ENCODE measurements around the gene TMEM183A. TPM values are rescaled to one million over a fixed set of nuclear protein-coding genes. Genes with fewer than 3 reads are reported as not detected.

TMEM183A gene, protein sequence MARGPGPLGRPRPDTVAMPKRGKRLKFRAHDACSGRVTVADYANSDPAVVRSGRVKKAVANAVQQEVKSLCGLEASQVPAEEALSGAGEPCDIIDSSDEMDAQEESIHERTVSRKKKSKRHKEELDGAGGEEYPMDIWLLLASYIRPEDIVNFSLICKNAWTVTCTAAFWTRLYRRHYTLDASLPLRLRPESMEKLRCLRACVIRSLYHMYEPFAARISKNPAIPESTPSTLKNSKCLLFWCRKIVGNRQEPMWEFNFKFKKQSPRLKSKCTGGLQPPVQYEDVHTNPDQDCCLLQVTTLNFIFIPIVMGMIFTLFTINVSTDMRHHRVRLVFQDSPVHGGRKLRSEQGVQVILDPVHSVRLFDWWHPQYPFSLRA
- 10 to 100 TPM; 21.4 to 38.1 (median 31.0) TPM for total RNA-seq
- long read RNA-seq, partial matches to known transcripts = 2 of 5 reads
- long read RNA-seq, other reads (novel, unspliced or antisense) = 0 of 5 reads

DNA sequence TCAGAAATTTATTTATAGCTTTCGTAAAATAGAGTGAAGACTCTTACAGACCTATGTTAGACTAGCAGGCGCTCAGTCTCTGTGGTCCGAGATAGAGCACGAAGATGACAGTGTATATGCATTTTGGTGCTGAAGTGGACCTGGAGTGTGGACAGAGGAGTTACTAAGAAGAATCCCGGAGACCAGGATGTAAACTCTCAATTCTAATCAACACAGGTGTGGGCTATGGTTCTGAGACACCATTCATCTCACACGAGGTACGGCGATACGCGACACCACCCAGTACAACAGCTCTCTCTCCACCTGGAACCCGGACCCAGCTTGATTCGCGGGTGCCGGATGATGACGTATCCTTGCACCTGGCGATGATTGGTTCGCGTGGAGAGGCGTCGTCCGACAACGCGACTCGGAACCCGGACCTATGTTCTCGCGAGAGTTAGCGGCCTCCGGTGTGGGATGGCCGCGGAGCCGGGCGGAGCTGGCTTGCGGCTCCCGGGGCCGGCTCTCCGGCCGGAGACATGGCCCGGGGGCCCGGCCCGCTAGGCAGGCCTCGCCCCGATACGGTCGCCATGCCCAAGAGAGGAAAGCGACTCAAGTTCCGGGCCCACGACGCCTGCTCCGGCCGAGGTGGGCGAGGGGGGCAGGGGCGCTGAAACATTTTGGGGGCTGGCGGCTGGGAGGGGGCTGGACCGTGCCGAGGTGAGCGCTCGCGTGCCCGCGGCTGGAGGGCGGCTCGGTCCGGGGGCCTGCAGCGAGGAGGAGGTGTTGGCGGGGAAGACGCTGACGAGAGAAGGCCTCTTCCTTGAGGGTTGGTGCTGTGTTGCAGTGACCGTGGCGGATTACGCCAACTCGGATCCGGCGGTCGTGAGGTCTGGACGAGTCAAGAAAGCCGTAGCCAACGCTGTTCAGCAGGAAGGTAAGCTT, at the start of gene TMEM183A:
Gene TMEM183A (plus strand): TSS at position 427 of the 924 bp plus-strand sequence. CDS start 92 bp downstream, at position 519.
- ATAC-seq (peak; percentile 94 to 98 (median 97)), DNase-seq (peak; percentile 95 to 98 (median 97))
- peak; percentile 91 for TF ChIP-seq POLR2A (IDR thresholded peaks at IDR 0.05)
- TF ChIP-seq, protein P1, sequence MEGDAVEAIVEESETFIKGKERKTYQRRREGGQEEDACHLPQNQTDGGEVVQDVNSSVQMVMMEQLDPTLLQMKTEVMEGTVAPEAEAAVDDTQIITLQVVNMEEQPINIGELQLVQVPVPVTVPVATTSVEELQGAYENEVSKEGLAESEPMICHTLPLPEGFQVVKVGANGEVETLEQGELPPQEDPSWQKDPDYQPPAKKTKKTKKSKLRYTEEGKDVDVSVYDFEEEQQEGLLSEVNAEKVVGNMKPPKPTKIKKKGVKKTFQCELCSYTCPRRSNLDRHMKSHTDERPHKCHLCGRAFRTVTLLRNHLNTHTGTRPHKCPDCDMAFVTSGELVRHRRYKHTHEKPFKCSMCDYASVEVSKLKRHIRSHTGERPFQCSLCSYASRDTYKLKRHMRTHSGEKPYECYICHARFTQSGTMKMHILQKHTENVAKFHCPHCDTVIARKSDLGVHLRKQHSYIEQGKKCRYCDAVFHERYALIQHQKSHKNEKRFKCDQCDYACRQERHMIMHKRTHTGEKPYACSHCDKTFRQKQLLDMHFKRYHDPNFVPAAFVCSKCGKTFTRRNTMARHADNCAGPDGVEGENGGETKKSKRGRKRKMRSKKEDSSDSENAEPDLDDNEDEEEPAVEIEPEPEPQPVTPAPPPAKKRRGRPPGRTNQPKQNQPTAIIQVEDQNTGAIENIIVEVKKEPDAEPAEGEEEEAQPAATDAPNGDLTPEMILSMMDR (IDR thresholded peaks at IDR 0.05) = no peak
- H3K4me3 ChIP-seq = peak within 1 kb of the TSS; percentile 69 to 89 (median 82)
- H3K27me3 ChIP-seq = no peaks in the 10 kb centered on the region
- peaks cover 0 to 33% (median 3%) of the 10 kb centered on the region in 4 donors for H3K36me3 ChIP-seq
- H3K4me1 ChIP-seq = peaks cover 0 to 10% (median 5%) of the 10 kb centered on the region in 4 donors
- intact Hi-C loops (cut with DNase I) = no loop called here
- peak within 1 kb of the TSS; percentile 84 to 90 (median 88) for H3K27ac ChIP-seq
- under 1% methylated on average over 21 of the region's 78 CpGs for WGBS (ENCODE audit: insufficient coverage, low coverage, low lambda C conversion rate, missing lambda C conversion rate)
- no peaks in the 10 kb centered on the region for H3K9me3 ChIP-seq

DNA sequence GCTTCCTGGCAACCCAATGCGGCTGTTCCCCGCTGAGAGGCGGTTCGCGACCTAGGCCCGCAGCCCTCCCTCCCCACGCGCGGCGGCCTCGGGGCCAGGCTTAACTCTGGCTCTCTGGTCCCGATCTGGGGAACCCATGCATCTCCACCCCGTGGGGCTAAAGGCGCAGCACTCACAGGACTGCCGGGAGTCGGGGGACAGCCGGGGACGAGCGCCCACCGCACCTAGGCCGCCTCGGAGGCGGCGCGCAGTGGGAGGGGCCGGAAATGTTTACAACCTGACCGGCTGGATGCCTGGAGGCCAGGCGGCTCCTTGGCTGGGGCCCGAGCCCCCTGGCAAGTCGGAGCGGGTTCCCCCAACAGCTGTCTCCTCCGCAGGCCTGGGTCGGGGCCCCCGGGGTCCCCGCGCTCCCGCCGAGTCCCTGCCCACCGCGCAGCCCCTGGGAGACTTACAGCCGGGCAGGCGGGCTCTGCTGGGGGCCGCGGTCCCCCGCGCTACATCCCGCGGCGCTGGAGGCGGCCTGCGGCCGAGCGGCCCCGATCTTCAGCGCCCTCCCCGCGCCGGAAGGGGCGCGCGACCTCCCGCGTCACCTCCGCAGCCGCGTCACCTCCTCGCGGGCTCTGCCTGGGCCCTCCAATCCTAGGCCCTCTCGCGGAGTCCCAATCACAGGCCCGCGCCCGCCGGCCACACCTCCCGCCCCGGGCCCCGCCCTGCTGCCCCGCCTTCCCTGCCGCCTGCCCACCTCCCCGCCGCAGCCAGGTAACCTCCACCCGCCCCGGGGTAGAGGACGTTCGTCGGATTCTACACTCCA, 49.2 kb upstream of the TMEM183A start, which contains the start of gene ADIPOR1:
Gene ADIPOR1 (minus strand): TSS at position 580 of the 811 bp plus-strand sequence. CDS start 7,242 bp downstream, outside the sequence.
- Histone ChIP-seq H3K27ac (peak within 1 kb of the TSS; percentile 91 to 97 (median 95)), H3K4me1 (peaks cover 0 to 33% (median 14%) of the 10 kb centered on the region in 4 donors), H3K4me3 (peak within 1 kb of the TSS; percentile 80 to 100 (median 98)), H3K27me3 (no peaks in the 10 kb centered on the region), H3K9me3 (no peaks in the 10 kb centered on the region), H3K36me3 (peaks cover 0 to 13% (median 0%) of the 10 kb centered on the region in 4 donors)
- TF ChIP-seq, protein P1 (IDR thresholded peaks at IDR 0.05) = peak; percentile 11 to 50 (median 28)
- TF ChIP-seq POLR2A (IDR thresholded peaks at IDR 0.05) = peak; percentile 96
- ATAC-seq = peak; percentile 98 to 100 (median 98)
- WGBS (ENCODE audit: insufficient coverage, low coverage, low lambda C conversion rate, missing lambda C conversion rate) = 0% methylated on average over 9 of the region's 86 CpGs
- DNase-seq = peak; percentile 96 to 97 (median 96)
- intact Hi-C loops (cut with DNase I) = no loop called here

DNA sequence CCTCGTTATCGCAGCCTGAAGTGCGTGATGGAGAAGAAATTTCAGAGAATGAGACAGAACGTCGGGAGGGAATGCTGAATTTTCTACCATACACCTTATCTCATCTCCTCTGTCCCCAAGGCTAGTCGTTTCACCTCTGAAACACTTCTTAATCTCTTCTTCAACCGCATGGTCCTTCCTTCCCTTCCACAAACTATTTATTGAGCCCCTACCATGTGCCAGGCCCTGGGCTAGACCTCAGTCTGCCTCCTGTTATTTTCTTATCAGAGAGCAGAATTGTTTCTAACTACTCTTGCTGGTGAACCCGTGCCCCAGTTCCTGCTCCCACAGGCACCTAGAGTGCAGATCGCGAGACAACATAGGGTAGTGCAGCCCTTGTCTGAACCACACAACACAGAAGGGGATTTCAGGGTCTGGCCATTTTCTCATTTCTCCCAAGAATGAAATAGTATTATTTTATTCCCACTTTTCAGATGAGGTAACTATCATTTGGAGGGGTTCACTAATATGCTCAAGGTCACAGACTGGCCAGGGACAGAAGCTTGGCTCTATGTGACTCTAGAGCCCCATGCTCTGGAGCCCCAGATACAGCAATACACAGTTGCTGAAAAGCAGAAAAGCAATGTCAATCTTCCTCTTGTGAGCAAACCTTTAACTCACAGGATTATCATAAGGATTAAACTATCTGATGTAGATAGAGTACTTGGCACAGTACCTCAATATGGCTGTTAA, 48.5 kb upstream of the TMEM183A start:
- H3K4me1 ChIP-seq = peaks cover 0 to 27% (median 10%) of the 10 kb centered on the region in 4 donors
- no peaks in the 10 kb centered on the region for H3K9me3 ChIP-seq
- DNase-seq (no peak), ATAC-seq (peak in 2 of 4 donors; percentile 2 to 32)
- peak overlapping the region; percentile 80 to 100 (median 98) for H3K4me3 ChIP-seq
- H3K27ac ChIP-seq = peak overlapping the region in 1 of 3 donors; percentile 31
- peaks cover 0 to 21% (median 0%) of the 10 kb centered on the region in 4 donors for H3K36me3 ChIP-seq
- 2% methylated on average over 10 of the region's 10 CpGs for WGBS (ENCODE audit: insufficient coverage, low coverage, low lambda C conversion rate, missing lambda C conversion rate)
- H3K27me3 ChIP-seq = no peaks in the 10 kb centered on the region
- TF ChIP-seq, protein P1 (IDR thresholded peaks at IDR 0.05) = no peak
- TF ChIP-seq POLR2A (IDR thresholded peaks at IDR 0.05) = no peak
- intact Hi-C loops (cut with DNase I) = no loop called here
